Heart right ventricle (tissue), 16 donors: ENCODE data around the gene CAGE1. TPM values are rescaled to one million over a fixed set of nuclear protein-coding genes. Genes with fewer than 3 reads are reported as not detected.

Experiments
- ATAC-seq, 8 donors: fragments of 200-7000 bp; cut with Tn5 transposase; one replicate each; pipeline ENCODE4 v1.9.1; 2020; ENCODE audit warnings: mild to moderate bottlenecking in 8 of 8, moderate library complexity in 8 of 8, moderate number of reproducible peaks in 1 of 8
- DNase-seq, 2 donors: peaks; one replicate each; pipeline ENCODE4 v3.0.0-alpha.2; 2020
- H3K27ac ChIP-seq, 10 donors: fragments of 200-600 bp; sonication (generic) in 2 of 10; one replicate each; pipeline versions ENCODE4 v1.5.0 to v1.8.0; 2020 to 2022; ENCODE audit warnings: mild to moderate bottlenecking in 3 of 10
- H3K27me3 ChIP-seq, 7 donors: fragments of 200-600 bp; one replicate each; pipeline ENCODE4 v1.8.0; 2021 to 2022; ENCODE audit warnings: mild to moderate bottlenecking in 2 of 7
- H3K36me3 ChIP-seq, 9 donors: fragments of 200-600 bp; sonication (generic) in 1 of 9; one replicate each; pipeline versions ENCODE4 v1.5.0 to v1.8.0; 2020 to 2022; ENCODE audit warnings: mild to moderate bottlenecking in 2 of 9
- H3K4me1 ChIP-seq, 9 donors: fragments of 200-600 bp; sonication (generic) in 1 of 9; one replicate each; pipeline versions ENCODE4 v1.5.0 to v1.8.0; 2020 to 2022; ENCODE audit warnings: mild to moderate bottlenecking in 4 of 9
- H3K4me3 ChIP-seq, 10 donors: fragments of 200-600 bp; sonication (generic) in 2 of 10; one replicate each; pipeline versions ENCODE4 v1.5.0 to v1.8.0; 2020 to 2022; ENCODE audit warnings: mild to moderate bottlenecking in 7 of 10, moderate library complexity in 2 of 10
- H3K9me3 ChIP-seq, 11 donors: fragments of 200-600 bp in 10 of 11; sonication (generic) in 2 of 11; one replicate each; pipeline versions ENCODE4 v1.5.0 to v1.8.0; 2013 to 2022; ENCODE audit warnings: mild to moderate bottlenecking in 2 of 11, control low read depth in 1 of 11, moderate library complexity in 1 of 11
- WGBS, 2 donors: extraction: QIAGEN DNeasy Blood & Tissue Kit; methylation state at CpG; one replicate each; pipeline ENCODE4 v1.1.7; 2013; ENCODE audit warnings: inconsistent platforms in 1 of 2; 5-methylcytosine and 5-hydroxymethylcytosine counted together
- intact Hi-C, 10 donors: fragments of 100-400 bp; cut with DNase I; formaldehyde crosslinking; loops; one replicate each; pipeline versions ENCODE4 v1.11.1 to v1.14.2; 2022
- polyA plus RNA-seq, 2 donors: library from polyadenylated mRNA; stranded (reverse); fragments of 200-250 nt; gene quantifications; one replicate each; pipeline ENCODE4 v1.2.3, GENCODE V29; 2013
- total RNA-seq, 10 donors: library from RNA; stranded (reverse); fragmentation: NEBNext Ultra II Directional in 3 of 10; extraction: Animal tissue kit (Norgen Biotek cat#: 25700) in 3 of 10; gene quantifications; one replicate each; pipeline versions ENCODE4 v1.2.1 to v1.2.4, GENCODE V29; 2021 to 2023
- TF ChIP-seq, protein P1 (sequence below), 9 donors: fragments of 200-600 bp; sonication (generic) in 2 of 9; IDR thresholded peaks; one replicate each; pipeline versions ENCODE4 v1.5.0 to v1.8.0; 2021 to 2022; ENCODE audit warnings: antibody characterized with exemption in 9 of 9, mild to moderate bottlenecking in 5 of 9, moderate library complexity in 1 of 9
- donor health status: Arrhythmogenic right ventricular cardiomyopathy.
- donor health status: ischemic (EF 13 %, LVEDD 7.1; RV severe dilation, severe dysfunction).
- donor health status: healthy with polysubstance abuse.
- donor health status: DM: no; HTN: yes; CAD: no.
- donor health status: DM: no; HTN: no; CAD: no.
- donor health status: ischemic (EF 25% LVEDD 6.9; RV normal size, moderate dysfunction).
- donor health status: ischemic (EF 25% LVEDD 5.7; RV mildly dilated, moderate dysfunction).
- donor health status: healthy.
- donor health status: DM: yes; HTN: yes; CAD: no.
- donor health status: Ischemic cardiomyopathy.
- donor health status: ischemic (EF 35%, LVEDD 5.7; RV mildly dilated, moderate dysfunction).
- donor health status: nonischemic (EF 11% LVEDD 7.7; RV severe dilation, severe dysfunction).
- donor health status: DM: yes; HTN: yes; CAD: no.
- donor health status: PGD.
- donor health status: ischemic (EF 29% LVEDD 5.4; RV normal size, mild dysfunction).
- donor health status: nonischemic (EF 23%, LVEDD 6.1; RV moderate dilation, normal function).

CAGE1 gene
- total and polyA plus RNA-seq, 12 donors: 0.08 to 0.32 TPM; not detected in 10

DNA sequence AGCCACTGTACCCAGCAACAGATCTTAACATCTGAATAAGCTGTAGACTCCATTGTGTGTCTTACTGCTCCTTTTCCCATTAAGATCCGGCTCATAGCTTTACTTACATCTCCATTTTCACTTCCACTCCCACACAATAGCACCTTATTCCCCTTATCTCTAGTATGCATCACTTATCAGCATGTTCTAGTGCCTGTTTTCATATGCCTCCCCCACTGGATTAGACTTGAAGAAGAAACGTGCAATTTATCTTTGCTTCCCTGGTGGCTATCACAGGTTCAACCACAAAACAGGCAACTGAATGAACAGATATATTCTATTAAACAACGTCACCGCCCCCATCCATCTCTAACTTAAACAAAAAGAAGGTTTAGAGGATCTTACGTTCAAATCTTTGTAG, 88.6 kb downstream of the CAGE1 start:
- TF ChIP-seq, protein P1, sequence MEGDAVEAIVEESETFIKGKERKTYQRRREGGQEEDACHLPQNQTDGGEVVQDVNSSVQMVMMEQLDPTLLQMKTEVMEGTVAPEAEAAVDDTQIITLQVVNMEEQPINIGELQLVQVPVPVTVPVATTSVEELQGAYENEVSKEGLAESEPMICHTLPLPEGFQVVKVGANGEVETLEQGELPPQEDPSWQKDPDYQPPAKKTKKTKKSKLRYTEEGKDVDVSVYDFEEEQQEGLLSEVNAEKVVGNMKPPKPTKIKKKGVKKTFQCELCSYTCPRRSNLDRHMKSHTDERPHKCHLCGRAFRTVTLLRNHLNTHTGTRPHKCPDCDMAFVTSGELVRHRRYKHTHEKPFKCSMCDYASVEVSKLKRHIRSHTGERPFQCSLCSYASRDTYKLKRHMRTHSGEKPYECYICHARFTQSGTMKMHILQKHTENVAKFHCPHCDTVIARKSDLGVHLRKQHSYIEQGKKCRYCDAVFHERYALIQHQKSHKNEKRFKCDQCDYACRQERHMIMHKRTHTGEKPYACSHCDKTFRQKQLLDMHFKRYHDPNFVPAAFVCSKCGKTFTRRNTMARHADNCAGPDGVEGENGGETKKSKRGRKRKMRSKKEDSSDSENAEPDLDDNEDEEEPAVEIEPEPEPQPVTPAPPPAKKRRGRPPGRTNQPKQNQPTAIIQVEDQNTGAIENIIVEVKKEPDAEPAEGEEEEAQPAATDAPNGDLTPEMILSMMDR (IDR thresholded peaks at IDR 0.05): no peak
- 83 to 84% methylated on average over 5 of the region's 5 CpGs for WGBS, 2 donors
- no peak overlapping the region for H3K4me3 ChIP-seq
- no peak for ATAC-seq
- no peaks in the 10 kb centered on the region for H3K9me3 ChIP-seq
- DNase-seq: no peak
- no peaks in the 10 kb centered on the region for H3K4me1 ChIP-seq
- intact Hi-C loops: loop anchor here in 1 of 10 donors (10.0 kb wide), 1 partner anchor 114 kb away; no protein-coding TSS in a partner anchor
- H3K27ac ChIP-seq: no peak overlapping the region
- H3K36me3 ChIP-seq: peaks cover 0 to 100% (median 67%) of the 10 kb centered on the region in 9 donors
- no peaks in the 10 kb centered on the region for H3K27me3 ChIP-seq

DNA sequence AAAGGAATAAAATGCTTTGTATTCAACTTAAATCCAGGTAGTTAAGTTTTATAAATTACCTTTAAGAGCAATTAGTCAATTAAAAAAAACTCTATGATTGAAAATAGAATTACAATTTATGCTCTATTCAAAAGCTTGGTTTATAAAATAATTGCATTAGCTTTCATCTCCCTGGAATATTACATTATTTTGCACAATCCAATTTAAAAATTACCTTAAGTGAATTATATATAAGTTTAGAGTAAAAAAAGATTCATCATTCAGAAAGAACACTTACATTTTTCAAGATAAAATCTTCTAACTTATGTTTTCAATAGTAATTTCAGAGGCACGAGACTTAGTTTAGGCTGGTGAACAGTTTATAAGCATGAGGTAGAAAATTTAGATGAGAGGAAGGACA, 91.4 kb downstream of the CAGE1 start:
- ATAC-seq (no peak), DNase-seq (no peak)
- H3K4me1 ChIP-seq: peaks cover 0 to 1% (median 0%) of the 10 kb centered on the region in 9 donors
- no peaks in the 10 kb centered on the region for H3K9me3 ChIP-seq
- TF ChIP-seq, protein P1 (IDR thresholded peaks at IDR 0.05): no peak
- no peak overlapping the region for H3K27ac ChIP-seq
- peaks cover 0 to 100% (median 60%) of the 10 kb centered on the region in 9 donors for H3K36me3 ChIP-seq
- H3K27me3 ChIP-seq: no peaks in the 10 kb centered on the region
- WGBS, 2 donors: 93 to 96% methylated on average over 1 of the region's 1 CpG
- H3K4me3 ChIP-seq: no peak overlapping the region
- intact Hi-C loops: loop anchor here in 2 of 10 donors (5.0 to 10.0 kb wide), 2 partner anchors 107 to 304 kb away; no protein-coding TSS in a partner anchor

DNA sequence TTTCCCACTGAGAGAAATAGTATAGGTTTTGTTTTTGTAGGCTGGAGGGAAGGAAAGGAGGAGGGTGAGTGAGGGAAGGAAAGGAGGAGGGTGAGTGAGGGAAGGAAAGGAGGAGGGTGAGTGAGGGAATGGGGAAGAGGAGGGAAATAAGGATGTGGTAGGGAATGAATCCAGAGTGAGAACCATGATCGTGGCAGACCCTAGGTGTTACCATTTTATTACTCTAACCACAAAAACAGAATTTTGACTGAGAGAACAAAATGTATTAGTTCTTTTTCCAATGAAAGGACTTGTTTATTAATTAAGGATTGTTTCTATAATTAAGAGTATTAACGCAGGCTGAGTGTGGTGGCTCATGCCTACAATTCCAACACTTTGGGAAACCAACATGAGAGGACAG, 92.9 kb downstream of the CAGE1 start:
- H3K36me3 ChIP-seq: peaks cover 0 to 100% (median 56%) of the 10 kb centered on the region in 9 donors
- DNase-seq (no peak), ATAC-seq (no peak)
- TF ChIP-seq, protein P1 (IDR thresholded peaks at IDR 0.05): no peak
- peaks cover 0 to 11% (median 0%) of the 10 kb centered on the region in 9 donors for H3K4me1 ChIP-seq
- H3K27me3 ChIP-seq: no peaks in the 10 kb centered on the region
- WGBS, 2 donors: 81 to 84% methylated on average over 2 of the region's 2 CpGs
- intact Hi-C loops: loop anchor here in 2 of 10 donors (5.0 to 10.0 kb wide), 2 partner anchors 108 to 306 kb away; no protein-coding TSS in a partner anchor
- H3K4me3 ChIP-seq: no peak overlapping the region
- H3K9me3 ChIP-seq: no peaks in the 10 kb centered on the region
- H3K27ac ChIP-seq: no peak overlapping the region

DNA sequence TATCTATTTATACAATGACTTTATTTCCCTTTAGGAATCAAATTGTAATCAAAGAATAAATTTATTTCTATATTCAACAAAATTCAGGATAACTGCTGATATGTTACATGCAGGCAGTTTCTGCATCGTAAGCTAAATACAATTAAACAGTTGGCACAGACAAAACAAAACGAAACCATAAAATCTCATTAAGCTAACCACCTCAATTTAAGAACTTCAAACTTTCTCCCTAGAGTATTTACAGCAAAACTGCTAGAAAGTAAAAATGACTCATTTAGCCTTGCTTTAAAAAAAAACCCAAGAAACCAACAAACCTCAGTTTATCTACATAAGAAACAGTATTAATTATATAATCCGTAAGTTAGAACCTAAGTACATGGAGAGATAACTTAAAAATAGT, 93.6 kb downstream of the CAGE1 start:
- 96 to 97% methylated on average over 3 of the region's 3 CpGs for WGBS, 2 donors
- Histone ChIP-seq H3K4me1 (peaks cover 0 to 11% (median 0%) of the 10 kb centered on the region in 9 donors), H3K36me3 (peaks cover 0 to 100% (median 54%) of the 10 kb centered on the region in 9 donors), H3K27ac (no peak overlapping the region), H3K4me3 (no peak overlapping the region), H3K9me3 (no peaks in the 10 kb centered on the region), H3K27me3 (no peaks in the 10 kb centered on the region)
- intact Hi-C loops: loop anchor here in 2 of 10 donors (5.0 to 10.0 kb wide), 2 partner anchors 109 to 306 kb away; no protein-coding TSS in a partner anchor
- TF ChIP-seq, protein P1 (IDR thresholded peaks at IDR 0.05): no peak
- ATAC-seq (no peak), DNase-seq (no peak)
